Fibroblast of skin of back (primary cell): ENCODE data around the gene LCE1B. TPM values are rescaled to one million over a fixed set of nuclear protein-coding genes. Genes with fewer than 3 reads are reported as not detected.

ENCODE experiments used
- DNase-seq: peaks from one replicate; pipeline ENCODE4 v3.0.0-alpha.2; 2013
- polyA plus RNA-seq, 2 experiments: library from polyadenylated mRNA; unstranded; fragments of 120-200 nt; gene quantifications; one replicate each; pipeline ENCODE4 v1.2.1, GENCODE V29; 2013; ENCODE audit not compliant: insufficient read length in 2 of 2

LCE1B gene
- polyA plus RNA-seq (2013, experiment 1 of 2; ENCODE audit: insufficient read length): not detected
- polyA plus RNA-seq (2013, experiment 2 of 2; ENCODE audit: insufficient read length): not detected

DNA sequence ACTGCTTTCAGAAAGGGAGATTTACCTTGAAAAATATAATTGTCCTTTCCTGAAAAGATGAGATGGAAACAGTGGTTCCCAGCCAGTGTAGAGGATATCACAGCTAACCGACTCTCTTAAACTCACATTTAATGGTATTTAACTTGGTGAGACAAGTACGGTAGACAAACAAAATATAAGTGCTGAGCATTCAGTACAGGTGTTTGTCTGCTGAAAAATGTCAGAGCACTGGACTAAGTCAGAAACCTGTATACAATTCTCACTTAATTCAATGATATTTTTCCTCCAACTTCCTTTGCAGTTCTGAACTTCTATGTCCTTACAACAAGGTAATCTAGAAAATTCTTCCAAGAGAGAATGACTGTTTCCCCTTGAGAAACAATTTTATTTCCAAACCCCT is at the start of gene LCE1B:
Gene LCE1B, plus strand, starts transcription at position 301 of the 400 bp plus-strand sequence. CDS start 476 bp downstream, outside the sequence.
- no peak for DNase-seq

GRCh38 chr1:152768847-152769533 is 42.8 kb upstream of the LCE1B start:
- DNase-seq: no peak

- DNase-seq: no peak
These were observed 41.4 kb upstream of the LCE1B start for GRCh38 chr1:152770411-152770810.

DNA sequence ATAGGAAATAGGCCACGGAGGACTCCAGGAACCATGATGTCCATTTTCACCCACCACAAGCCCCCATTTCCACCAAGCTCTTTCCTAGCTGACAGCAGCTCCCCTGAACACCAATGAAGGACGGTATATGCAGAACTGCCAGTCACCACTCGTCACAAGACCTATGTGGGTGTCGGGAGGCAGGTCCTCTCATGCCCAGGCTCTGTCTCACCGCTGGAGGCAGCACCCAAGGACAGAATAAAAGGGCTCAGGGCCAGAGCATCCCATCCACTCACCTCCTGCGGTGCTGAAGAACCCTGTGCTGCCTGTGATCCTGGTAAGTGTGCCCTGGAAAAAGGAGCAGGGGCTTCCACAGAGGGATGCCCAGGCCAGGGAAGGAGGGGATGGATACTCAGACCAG is 36.9 kb upstream of the LCE1B start, which contains the start of gene LCE1F:
Gene LCE1F, plus strand, starts transcription at position 266 of the 400 bp plus-strand sequence. CDS start 1,232 bp downstream, outside the sequence.
- DNase-seq: no peak

DNA sequence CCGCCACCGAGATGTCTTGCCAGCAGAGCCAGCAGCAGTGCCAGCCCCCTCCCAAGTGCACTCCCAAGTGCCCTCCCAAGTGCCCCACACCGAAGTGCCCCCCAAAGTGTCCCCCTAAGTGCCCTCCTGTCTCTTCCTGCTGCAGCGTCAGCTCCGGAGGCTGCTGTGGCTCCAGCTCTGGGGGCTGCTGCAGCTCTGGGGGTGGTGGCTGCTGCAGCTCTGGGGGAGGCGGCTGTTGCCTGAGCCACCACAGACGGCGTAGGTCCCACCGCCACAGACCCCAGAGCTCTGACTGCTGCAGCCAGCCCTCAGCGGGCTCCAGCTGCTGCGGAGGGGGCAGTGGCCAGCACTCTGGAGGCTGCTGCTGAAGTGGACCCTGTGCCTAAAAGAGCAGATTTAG is 35.4 kb upstream of the LCE1B start:
- no peak for DNase-seq

GRCh38 chr1:152777510-152778137 is 34.1 kb upstream of the LCE1B start:
- DNase-seq: peak; percentile 6

- no peak for DNase-seq
These were observed 28.7 kb upstream of the LCE1B start for GRCh38 chr1:152783095-152783494.

DNA sequence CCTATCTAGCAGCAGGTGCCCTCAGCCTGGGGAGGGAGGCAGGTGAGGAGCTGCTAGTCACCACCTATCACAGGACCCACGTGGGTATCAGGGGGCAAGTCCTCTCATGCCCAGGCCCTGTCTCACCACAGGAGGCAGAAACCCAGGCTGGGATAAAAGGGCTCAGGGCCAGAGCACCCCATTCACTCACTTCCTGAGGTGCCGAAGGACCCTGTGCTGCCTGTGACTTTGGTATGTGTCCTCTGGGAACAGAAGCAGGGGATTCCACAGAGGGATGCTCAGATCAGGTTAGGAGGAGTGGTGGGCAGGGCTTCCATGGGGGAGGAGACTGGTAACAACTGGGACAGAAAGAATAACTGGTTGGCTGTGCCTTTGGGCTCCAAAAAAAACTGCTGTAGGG is 25.7 kb upstream of the LCE1B start, which contains the start of gene LCE1E:
Gene LCE1E, plus strand, starts transcription at position 181 of the 400 bp plus-strand sequence. CDS start 1,043 bp downstream, outside the sequence.
- no peak for DNase-seq

GRCh38 chr1:152795686-152796085 is 16.1 kb upstream of the LCE1B start:
- no peak for DNase-seq

DNA sequence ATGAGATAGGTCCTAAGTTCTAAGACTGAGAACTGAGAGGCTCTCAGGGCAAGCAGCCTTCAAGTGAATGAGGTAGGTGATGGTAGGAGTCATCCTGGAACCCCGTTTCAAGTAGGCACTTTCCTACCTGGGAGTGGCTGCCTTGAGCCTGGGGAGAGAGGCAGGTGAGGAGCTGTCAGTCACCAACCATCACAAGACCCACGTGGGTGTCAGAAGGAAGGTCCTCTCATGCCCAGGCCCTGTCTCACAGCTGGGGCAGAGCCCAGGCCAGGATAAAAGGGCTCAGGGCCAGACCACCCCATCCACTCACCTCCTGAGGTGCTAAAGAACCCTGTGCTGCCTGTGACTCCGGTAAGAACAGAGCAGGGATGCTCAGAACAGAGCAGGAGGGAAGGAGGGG is 15.3 kb upstream of the LCE1B start, which contains the start of gene LCE1D:
Gene LCE1D, plus strand, starts transcription at position 301 of the 400 bp plus-strand sequence. CDS start 1,074 bp downstream, outside the sequence.
- no peak for DNase-seq

GRCh38 chr1:152801333-152801732 is 10.4 kb upstream of the LCE1B start:
- DNase-seq: no peak

DNA sequence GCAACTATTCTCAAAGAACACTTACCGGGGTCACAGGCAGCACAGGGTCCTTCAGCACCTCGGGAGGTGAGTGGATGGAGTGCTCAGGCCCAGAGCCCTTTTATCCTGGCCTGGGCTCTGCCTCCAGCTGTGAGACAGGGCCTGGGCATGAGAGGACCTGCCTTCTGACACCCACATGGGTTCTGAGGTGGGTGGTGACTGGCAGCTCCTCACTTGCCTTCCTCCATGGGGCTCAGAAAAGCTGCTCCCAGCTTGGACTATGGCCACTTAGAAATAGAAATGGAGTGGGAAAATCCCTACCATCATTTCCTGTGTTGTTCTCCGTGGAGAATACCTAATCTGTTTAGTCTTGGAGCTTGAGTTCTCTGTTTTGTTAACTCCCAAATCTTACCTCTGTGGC is 5.2 kb upstream of the LCE1B start, which contains the start of gene LCE1C:
Gene LCE1C, minus strand, starts transcription at position 76 of the 400 bp plus-strand sequence. CDS start 1,173 bp downstream, outside the sequence.
- no peak for DNase-seq

DNA sequence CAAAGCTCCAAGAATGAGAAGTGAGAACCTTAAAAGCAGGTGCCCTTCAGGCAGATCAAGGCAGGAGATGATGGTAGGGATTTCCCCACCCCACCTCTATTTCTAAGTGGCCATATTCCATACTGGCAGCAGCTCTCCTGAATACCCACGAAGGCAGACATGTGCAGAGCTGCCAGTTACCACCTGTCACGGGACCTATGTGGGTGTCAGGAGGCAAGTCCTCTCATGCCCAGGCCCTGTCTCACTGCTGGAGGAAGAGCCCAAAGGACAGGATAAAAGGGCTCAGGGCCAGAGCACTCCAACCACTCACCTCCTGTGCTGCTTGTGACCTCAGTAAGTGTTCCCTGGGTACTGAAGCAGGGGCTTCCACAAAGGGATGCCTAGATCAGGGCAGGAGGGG is 721 bp upstream of the LCE1B start:
- no peak for DNase-seq

GRCh38 chr1:152817309-152817708 is 5.5 kb downstream of the LCE1B start:
- no peak for DNase-seq

GRCh38 chr1:152823294-152823693 is 11.5 kb downstream of the LCE1B start:
- DNase-seq: no peak

DNA sequence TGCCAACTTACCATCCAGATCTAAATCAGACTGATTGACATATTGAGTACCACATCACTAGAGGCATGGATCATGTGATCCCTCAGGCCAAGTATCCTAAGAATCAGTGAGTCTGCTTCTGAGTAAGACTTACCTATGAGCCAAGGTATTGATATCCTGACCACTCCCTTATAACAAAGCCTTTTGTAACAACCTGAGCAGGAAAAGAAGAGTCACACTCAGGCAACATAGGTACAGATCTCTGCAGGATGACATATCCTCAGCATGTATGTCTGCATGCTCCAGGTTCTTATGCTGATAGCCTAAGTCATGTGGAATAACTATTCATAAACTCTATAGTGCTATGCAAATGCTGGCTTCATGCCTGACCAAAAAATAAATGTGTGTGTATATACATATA is 13.2 kb downstream of the LCE1B start:
- DNase-seq: no peak

DNA sequence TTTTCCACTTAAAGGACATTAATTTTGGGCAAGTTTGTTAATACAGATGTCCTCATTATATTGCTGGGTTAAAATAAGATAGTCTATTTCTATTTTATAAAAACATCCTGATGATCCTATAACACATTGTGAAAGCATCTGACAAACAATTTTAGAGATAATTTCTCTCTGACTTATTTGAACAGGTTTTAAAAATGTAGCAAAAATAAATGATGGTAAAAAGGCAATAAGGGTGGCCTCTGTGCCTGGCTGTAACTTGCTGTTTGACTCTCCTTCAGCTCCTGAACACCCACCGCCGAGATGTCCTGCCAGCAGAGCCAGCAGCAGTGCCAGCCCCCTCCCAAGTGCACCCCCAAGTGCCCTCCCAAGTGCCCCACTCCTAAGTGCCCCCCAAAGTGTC is 15.4 kb downstream of the LCE1B start, which contains the start of gene LCE1A:
Gene LCE1A, plus strand, starts transcription at position 301 of the 400 bp plus-strand sequence. Its CDS starts 0 bp downstream, at position 301.
- DNase-seq: no peak

DNA sequence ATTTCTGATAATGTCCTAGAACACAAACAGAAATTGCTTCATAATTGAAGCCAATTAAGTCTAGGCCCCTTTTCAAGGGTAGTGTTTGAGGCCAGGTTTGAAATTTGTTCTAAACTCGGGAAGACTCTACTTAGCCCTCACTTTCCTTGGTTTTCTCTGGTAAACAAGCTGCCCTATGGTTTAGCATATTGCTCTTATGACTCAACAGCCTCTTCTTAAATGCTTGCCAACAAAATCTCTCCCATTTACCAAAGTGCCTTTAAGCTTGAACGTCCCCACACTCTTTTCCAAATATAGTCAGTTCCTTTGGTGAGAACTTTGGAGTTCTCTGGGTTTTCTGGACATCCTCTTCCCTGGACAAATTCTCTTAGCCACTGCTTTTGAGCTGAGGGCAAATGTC is 25.1 kb downstream of the LCE1B start:
- no peak for DNase-seq

- DNase-seq: no peak
These were observed 30.8 kb downstream of the LCE1B start, which contains the start of gene LCE6A for GRCh38 chr1:152842556-152842955. Gene LCE6A, plus strand, starts transcription at chr1:152842856. Its CDS starts 665 bp downstream, at chr1:152843521.

- no peak for DNase-seq
These were observed 43.9 kb downstream of the LCE1B start for GRCh38 chr1:152855661-152856060.

DNA sequence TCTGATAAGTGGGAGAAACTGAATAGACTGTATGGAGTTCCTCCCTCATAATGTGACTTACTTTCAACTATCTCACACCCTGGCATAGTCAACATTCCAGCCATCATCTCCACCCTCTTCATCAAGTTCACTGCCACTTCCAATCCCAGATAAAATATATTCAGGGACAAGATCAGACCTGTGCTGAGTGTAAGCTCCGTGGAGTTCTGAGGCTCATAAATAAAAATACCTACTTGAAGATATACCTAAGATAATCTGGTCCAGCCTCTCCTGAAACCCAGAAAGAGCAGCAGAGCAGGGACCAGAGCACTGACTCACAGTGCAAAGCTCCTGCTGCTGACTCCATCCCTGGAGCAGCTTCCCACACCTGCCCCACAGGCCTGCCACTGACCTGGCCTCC is 46.3 kb downstream of the LCE1B start:
- no peak for DNase-seq

DNA sequence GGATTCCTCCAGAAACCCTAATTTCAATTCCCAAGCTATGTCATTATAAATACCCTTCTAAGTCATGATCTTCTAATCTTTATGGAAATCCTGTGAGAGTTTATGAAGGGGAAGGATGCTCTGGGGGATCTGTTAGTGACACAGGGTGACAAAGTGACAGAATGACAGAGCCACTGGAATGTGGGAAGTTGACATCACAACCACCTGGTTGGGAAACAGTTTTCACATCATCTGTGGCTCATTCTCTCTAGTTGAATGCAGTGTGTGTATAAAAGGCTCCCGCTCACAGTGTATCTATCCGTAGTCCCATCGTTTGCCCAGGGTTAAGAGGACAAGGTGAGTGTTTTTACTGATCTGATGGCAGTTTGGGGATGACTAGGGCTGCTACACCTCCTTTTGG is 47.9 kb downstream of the LCE1B start, which contains the start of gene LCE7A:
Gene LCE7A, plus strand, starts transcription at position 301 of the 400 bp plus-strand sequence. CDS start 702 bp downstream, outside the sequence.
- no peak for DNase-seq

DNA sequence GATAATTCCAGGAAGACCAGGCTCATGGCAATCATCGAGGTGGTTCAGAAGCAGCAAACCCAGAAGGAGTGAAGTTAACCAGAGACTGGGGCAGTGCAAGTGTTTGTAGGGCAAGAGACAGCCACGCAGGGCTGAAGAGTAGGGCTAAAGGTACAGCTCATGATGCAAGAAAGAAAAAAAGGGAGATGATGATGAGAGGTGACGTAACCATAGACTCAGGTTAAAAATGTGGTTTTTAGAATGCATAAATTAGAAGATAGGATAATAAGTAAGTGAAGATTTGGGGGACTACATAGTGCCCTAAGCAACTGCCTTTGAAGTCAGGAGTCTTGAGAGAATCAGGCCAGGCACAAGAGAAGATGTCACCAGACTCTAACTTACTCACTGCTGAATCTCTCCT is 48.4 kb downstream of the LCE1B start:
- no peak for DNase-seq
